Neural crest cell (in vitro differentiated cells): ENCODE measurements around the gene SLC7A4. TPM values are rescaled to one million over a fixed set of nuclear protein-coding genes. Genes with fewer than 3 reads are reported as not detected.

ENCODE experiments used
- DNase-seq: peaks from one replicate; pipeline ENCODE4 v3.0.0; 2021; ENCODE audit warnings: low read depth, mixed read lengths, low spot score
- H3K27ac Mint-ChIP-seq: one replicate; pipeline ENCODE4 v1.8.0; 2021; ENCODE audit warnings: mild to moderate bottlenecking, mixed read lengths; ENCODE audit not compliant: unreplicated experiment
- H3K27me3 Mint-ChIP-seq: 2 replicates; pipeline ENCODE4 v1.8.0; 2021; ENCODE audit warnings: low read depth, mild to moderate bottlenecking, mixed read lengths
- H3K36me3 Mint-ChIP-seq: 2 replicates; pipeline ENCODE4 v1.8.0; 2021; ENCODE audit warnings: low read depth, mild to moderate bottlenecking, mixed read lengths
- H3K4me1 Mint-ChIP-seq: 2 replicates; pipeline ENCODE4 v1.8.0; 2021; ENCODE audit warnings: mixed read lengths
- H3K4me3 Mint-ChIP-seq: one replicate; pipeline ENCODE4 v1.8.0; 2021; ENCODE audit warnings: mild to moderate bottlenecking, mixed read lengths
- H3K9me3 Mint-ChIP-seq: 2 replicates; pipeline ENCODE4 v1.8.0; 2021; ENCODE audit warnings: mixed read lengths
- CTCF ChIP-seq: fragments of 200-600 bp; sonication (generic); conservative IDR thresholded peaks from 2 replicates; pipeline ENCODE4 v1.5.0; 2021; ENCODE audit warnings: antibody characterized with exemption, mild to moderate bottlenecking
- total RNA-seq: library from RNA; stranded (reverse); gene quantifications from 2 replicates; pipeline ENCODE4 v1.2.1, GENCODE V29; 2021

SLC7A4 gene
- total RNA-seq, 1 donor from 2014 or later: 0.26 TPM

GRCh38 chr22:20982563-20982882 is 49.8 kb downstream of the SLC7A4 start:
- TF ChIP-seq CTCF: no peak
- H3K27me3 Mint-ChIP-seq: no peaks in the 10 kb centered on the region
- peaks cover 5% of the 10 kb centered on the region for H3K36me3 Mint-ChIP-seq
- H3K4me1 Mint-ChIP-seq: peaks cover 45% of the 10 kb centered on the region
- H3K4me3 Mint-ChIP-seq: peak overlapping the region; percentile 100
- H3K27ac Mint-ChIP-seq: peak overlapping the region; percentile 73
- no peaks in the 10 kb centered on the region for H3K9me3 Mint-ChIP-seq
- DNase-seq: no peak

- H3K36me3 Mint-ChIP-seq: peaks cover 5% of the 10 kb centered on the region
- H3K4me1 Mint-ChIP-seq: peaks cover 45% of the 10 kb centered on the region
- peak within 1 kb of the TSS; percentile 100 for H3K4me3 Mint-ChIP-seq
- peak; percentile 65 for DNase-seq
- no peaks in the 10 kb centered on the region for H3K9me3 Mint-ChIP-seq
- TF ChIP-seq CTCF: peak; percentile 54
- peak within 1 kb of the TSS; percentile 93 for H3K27ac Mint-ChIP-seq
- H3K27me3 Mint-ChIP-seq: no peaks in the 10 kb centered on the region
Observed at GRCh38 chr22:20981787-20982562, 50.4 kb downstream of the SLC7A4 start, which contains the start of gene LZTR1. LZTR1 (plus strand) TSS chr22:20982297; CDS start chr22:20982372, 75 bp downstream.

GRCh38 chr22:20980938-20981722 is 51.2 kb downstream of the SLC7A4 start:
- Mint-ChIP-seq H3K27ac (peak overlapping the region; percentile 93), H3K9me3 (no peaks in the 10 kb centered on the region), H3K4me1 (peaks cover 45% of the 10 kb centered on the region), H3K27me3 (no peaks in the 10 kb centered on the region), H3K36me3 (no peaks in the 10 kb centered on the region), H3K4me3 (peak overlapping the region; percentile 100)
- TF ChIP-seq CTCF: no peak
- DNase-seq: no peak

GRCh38 chr22:20980523-20980922 is 51.8 kb downstream of the SLC7A4 start:
- Mint-ChIP-seq H3K27ac (peak overlapping the region; percentile 75), H3K4me3 (peak overlapping the region; percentile 89), H3K4me1 (peaks cover 45% of the 10 kb centered on the region), H3K36me3 (no peaks in the 10 kb centered on the region), H3K27me3 (no peaks in the 10 kb centered on the region), H3K9me3 (no peaks in the 10 kb centered on the region)
- DNase-seq: no peak
- no peak for TF ChIP-seq CTCF

- no peaks in the 10 kb centered on the region for H3K27me3 Mint-ChIP-seq
- no peak for DNase-seq
- H3K4me1 Mint-ChIP-seq: peaks cover 45% of the 10 kb centered on the region
- peak overlapping the region; percentile 89 for H3K4me3 Mint-ChIP-seq
- peak overlapping the region; percentile 52 for H3K27ac Mint-ChIP-seq
- no peaks in the 10 kb centered on the region for H3K36me3 Mint-ChIP-seq
- H3K9me3 Mint-ChIP-seq: no peaks in the 10 kb centered on the region
- no peak for TF ChIP-seq CTCF
Observed at GRCh38 chr22:20979940-20980453, 52.4 kb downstream of the SLC7A4 start.
